ENCODE results near the gene CCL19. TPM values are rescaled to one million over a fixed set of nuclear protein-coding genes. Genes with fewer than 3 reads are reported as not detected.

The CCL19 gene
- total RNA-seq, 1 donor: not detected

DNA sequence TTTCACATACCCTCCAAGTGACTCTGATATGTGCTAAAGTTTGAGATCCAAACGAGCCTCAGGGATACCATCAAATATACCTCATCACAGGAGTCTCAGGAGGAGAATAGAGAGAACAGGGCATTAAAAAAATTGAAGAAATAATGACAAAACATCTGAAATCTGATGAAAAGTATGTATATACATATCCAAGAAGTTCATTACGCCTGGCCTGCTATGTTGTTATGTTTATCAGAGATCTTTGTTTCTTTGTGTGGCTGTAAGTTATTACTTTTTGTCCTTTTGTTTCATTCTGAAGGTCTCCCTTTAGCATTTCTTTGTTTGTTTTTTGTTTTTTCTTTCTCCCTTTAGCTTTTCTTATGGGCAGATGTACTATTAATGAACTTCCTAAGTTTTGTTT lies 2.5 kb upstream of the CCL19 start:
- Histone ChIP-seq H3K4me2 (ENCODE audit: insufficient read depth, low read length) (no peak overlapping the region), H4K20me1 (ENCODE audit: insufficient read depth, low read length) (peaks cover 5% of the 10 kb centered on the region), H3K36me3 (ENCODE audit: insufficient read depth, low read length) (no peaks in the 10 kb centered on the region), H3K27ac (ENCODE audit: low read depth, low read length) (no peak overlapping the region), H3K4me3 (ENCODE audit: insufficient read depth, low read length) (no peak overlapping the region), H3K79me2 (ENCODE audit: insufficient read depth, low read length) (no peaks in the 10 kb centered on the region), H3K9me3 (ENCODE audit: low read depth, low read length) (no peaks in the 10 kb centered on the region), H3K27me3 (ENCODE audit: insufficient read depth, low read length) (no peaks in the 10 kb centered on the region), H3K4me1 (ENCODE audit: insufficient read depth, low read length) (no peaks in the 10 kb centered on the region), H2AFZ (ENCODE audit: low read length) (no peak overlapping the region)
- no peak for DNase-seq (ENCODE audit: insufficient read length, low spot score, missing footprints)
- TF ChIP-seq, protein P1, sequence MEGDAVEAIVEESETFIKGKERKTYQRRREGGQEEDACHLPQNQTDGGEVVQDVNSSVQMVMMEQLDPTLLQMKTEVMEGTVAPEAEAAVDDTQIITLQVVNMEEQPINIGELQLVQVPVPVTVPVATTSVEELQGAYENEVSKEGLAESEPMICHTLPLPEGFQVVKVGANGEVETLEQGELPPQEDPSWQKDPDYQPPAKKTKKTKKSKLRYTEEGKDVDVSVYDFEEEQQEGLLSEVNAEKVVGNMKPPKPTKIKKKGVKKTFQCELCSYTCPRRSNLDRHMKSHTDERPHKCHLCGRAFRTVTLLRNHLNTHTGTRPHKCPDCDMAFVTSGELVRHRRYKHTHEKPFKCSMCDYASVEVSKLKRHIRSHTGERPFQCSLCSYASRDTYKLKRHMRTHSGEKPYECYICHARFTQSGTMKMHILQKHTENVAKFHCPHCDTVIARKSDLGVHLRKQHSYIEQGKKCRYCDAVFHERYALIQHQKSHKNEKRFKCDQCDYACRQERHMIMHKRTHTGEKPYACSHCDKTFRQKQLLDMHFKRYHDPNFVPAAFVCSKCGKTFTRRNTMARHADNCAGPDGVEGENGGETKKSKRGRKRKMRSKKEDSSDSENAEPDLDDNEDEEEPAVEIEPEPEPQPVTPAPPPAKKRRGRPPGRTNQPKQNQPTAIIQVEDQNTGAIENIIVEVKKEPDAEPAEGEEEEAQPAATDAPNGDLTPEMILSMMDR (IDR thresholded peaks at IDR 0.05; ENCODE audit: extremely low read depth, low read depth, low read length): no peak

DNA sequence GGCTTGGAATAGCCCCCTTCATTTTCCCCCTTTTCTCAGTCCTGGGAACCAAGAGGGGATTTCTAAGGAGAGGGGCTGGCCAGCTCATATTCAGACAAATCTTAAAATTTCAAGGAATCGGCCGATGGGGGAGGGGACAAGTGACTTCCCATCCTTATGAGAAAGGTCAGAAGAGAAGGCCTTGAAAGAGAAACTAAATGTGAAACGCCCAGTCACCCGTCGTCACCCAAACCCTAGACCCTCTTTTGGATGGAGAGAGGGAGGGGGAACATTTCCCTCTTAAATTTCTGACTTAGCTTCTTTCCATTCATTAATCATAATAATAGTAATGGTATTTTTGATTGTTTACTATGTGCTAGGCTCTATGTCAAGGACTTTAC lies 850 bp upstream of the CCL19 start:
- Histone ChIP-seq H2AFZ (ENCODE audit: low read length) (no peak overlapping the region), H3K9me3 (ENCODE audit: low read depth, low read length) (no peaks in the 10 kb centered on the region), H3K27ac (ENCODE audit: low read depth, low read length) (no peak overlapping the region), H3K36me3 (ENCODE audit: insufficient read depth, low read length) (no peaks in the 10 kb centered on the region), H3K79me2 (ENCODE audit: insufficient read depth, low read length) (no peaks in the 10 kb centered on the region), H3K4me3 (ENCODE audit: insufficient read depth, low read length) (no peak overlapping the region), H3K27me3 (ENCODE audit: insufficient read depth, low read length) (no peaks in the 10 kb centered on the region), H3K4me1 (ENCODE audit: insufficient read depth, low read length) (no peaks in the 10 kb centered on the region), H3K4me2 (ENCODE audit: insufficient read depth, low read length) (no peak overlapping the region), H4K20me1 (ENCODE audit: insufficient read depth, low read length) (peaks cover 9% of the 10 kb centered on the region)
- DNase-seq (ENCODE audit: insufficient read length, low spot score, missing footprints): no peak
- TF ChIP-seq, protein P1 (IDR thresholded peaks at IDR 0.05; ENCODE audit: extremely low read depth, low read depth, low read length): no peak

DNA sequence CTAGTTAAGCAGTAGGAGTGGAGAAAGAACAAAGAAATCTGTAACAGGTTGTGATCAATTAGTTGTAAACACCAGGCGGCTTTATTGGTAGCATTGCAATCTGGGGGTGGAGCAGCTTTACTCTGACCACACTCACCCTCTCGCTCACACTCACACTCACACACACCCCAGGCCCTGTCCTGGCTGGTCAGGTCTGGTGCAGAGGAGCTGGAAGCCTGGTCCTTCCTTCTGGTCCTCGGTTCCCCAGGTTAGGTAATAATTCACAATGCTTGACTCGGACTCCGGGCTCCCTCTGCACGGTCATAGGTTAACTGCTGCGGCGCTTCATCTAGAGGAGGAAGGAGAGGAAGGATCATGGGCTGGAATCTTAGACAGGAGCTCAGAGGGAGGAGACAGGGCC lies 1.6 kb downstream of the CCL19 start:
- peaks cover 5% of the 10 kb centered on the region for H3K4me1 ChIP-seq (ENCODE audit: insufficient read depth, low read length)

DNA sequence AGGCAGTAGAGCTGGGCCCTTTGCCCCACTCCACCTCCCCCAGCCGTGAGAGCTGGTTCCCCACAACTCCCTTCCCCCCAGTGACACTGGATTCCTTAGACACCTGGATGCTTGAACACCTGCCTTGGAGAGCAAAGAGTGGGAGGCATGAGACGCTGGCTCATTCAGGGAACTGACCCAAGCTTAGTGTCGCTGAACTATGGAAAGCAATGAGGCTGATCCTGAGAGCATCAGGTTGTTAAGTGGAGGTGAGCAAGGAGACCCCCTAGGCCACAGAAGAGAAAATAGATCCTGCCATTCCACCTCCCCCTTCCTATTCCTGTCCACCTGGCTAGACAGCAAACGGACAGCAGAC lies 2.0 kb downstream of the CCL19 start:
- Histone ChIP-seq H3K4me3 (ENCODE audit: insufficient read depth, low read length) (no peak overlapping the region), H3K27me3 (ENCODE audit: insufficient read depth, low read length) (no peaks in the 10 kb centered on the region), H3K4me1 (ENCODE audit: insufficient read depth, low read length) (peaks cover 5% of the 10 kb centered on the region), H3K36me3 (ENCODE audit: insufficient read depth, low read length) (no peaks in the 10 kb centered on the region), H3K9me3 (ENCODE audit: low read depth, low read length) (no peaks in the 10 kb centered on the region), H4K20me1 (ENCODE audit: insufficient read depth, low read length) (peaks cover 13% of the 10 kb centered on the region), H3K79me2 (ENCODE audit: insufficient read depth, low read length) (no peaks in the 10 kb centered on the region), H3K4me2 (ENCODE audit: insufficient read depth, low read length) (no peak overlapping the region), H3K27ac (ENCODE audit: low read depth, low read length) (no peak overlapping the region), H2AFZ (ENCODE audit: low read length) (no peak overlapping the region)
- DNase-seq (ENCODE audit: insufficient read length, low spot score, missing footprints): no peak
- TF ChIP-seq, protein P1 (IDR thresholded peaks at IDR 0.05; ENCODE audit: extremely low read depth, low read depth, low read length): no peak

More for the DNA sequence above, 1.6 kb downstream of the CCL19 start:
- Histone ChIP-seq H3K9me3 (ENCODE audit: low read depth, low read length) (no peaks in the 10 kb centered on the region), H3K36me3 (ENCODE audit: insufficient read depth, low read length) (no peaks in the 10 kb centered on the region), H2AFZ (ENCODE audit: low read length) (no peak overlapping the region), H3K27ac (ENCODE audit: low read depth, low read length) (no peak overlapping the region), H3K79me2 (ENCODE audit: insufficient read depth, low read length) (no peaks in the 10 kb centered on the region), H3K27me3 (ENCODE audit: insufficient read depth, low read length) (no peaks in the 10 kb centered on the region), H3K4me3 (ENCODE audit: insufficient read depth, low read length) (no peak overlapping the region), H4K20me1 (ENCODE audit: insufficient read depth, low read length) (peaks cover 9% of the 10 kb centered on the region), H3K4me2 (ENCODE audit: insufficient read depth, low read length) (no peak overlapping the region)
- no peak for DNase-seq (ENCODE audit: insufficient read length, low spot score, missing footprints)
- TF ChIP-seq, protein P1 (IDR thresholded peaks at IDR 0.05; ENCODE audit: extremely low read depth, low read depth, low read length): no peak
